Measurements from ENCODE around the gene ADH1B.
"Not testable (repeated sequence)": the region's sequence is repeated elsewhere in the genome, so short reads cannot be mapped to it uniquely, and the experiment has no call there.

The ADH1B gene

DNA sequence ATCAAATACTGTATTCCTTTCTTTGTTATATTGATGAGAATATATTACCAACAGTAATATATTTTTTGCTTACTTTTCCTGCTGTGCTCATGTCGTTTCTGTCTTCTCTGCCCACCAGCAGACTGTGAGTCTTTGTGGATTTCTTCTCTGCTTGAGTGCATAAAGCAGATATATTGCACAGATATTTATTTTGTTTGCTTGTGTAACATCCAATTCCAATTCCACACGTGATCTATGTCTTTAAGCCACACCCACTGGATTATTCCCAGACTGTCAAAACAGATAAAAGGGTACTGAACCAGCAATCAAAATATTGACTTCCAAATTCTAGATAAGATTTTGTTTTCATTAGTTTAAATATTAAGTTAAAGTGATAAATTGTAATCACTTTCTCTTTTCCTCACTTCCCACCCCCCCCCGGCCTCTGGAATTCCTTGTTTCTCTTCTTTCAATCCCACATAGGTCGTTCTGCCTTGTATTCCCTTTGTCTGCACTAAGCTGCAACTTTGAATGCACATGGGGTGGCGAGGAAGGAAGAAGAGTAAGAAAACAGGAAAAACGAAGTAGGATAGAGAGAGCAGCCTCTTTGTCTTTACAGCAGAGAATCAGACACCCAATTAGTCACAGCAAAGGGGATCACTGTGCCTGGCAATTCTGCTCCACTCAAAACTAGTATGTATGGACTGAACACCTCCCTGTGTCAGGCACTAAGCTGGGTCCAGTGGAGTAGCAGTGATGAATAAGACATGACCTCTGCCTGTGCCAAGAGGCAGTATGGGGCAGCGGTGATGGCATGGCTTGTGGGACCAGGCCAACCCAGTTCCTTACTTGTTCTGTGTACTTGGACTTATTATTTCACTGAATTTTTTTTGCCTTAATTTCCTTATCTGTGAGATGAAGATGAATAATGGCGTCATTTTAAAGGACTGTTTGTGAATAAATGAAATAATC lies at the start of gene ADH1B:
ADH1B (minus strand) TSS at position 161 of the 951 bp plus-strand sequence; CDS start at position 91, 70 bp downstream.
- no peak for DNase-seq (ENCODE audit: low read depth in 3 of 3)

DNA sequence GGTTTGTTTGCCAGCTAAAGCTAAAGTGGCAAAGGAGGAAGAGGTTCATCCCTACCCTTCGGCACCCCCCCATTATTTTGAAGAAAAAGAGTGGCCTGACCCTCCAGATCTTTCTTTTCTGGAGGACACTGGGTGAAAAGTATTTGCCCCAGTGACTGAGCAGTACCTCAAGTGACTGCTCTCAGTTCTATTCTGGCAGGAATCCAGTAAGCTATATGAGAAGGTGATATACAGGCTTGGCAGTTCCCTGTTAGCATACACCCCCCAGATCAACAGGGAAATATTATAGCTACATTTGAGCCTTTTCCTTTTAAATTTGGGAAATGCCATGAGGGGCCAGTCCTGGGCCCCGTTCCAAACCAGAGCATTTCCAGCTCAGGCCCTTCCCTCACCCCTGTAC lies 46.6 kb upstream of the ADH1B start:
- DNase-seq (ENCODE audit: low read depth in 3 of 3), result not testable (repeated sequence)

GRCh38 chr4:99366491-99366890 lies 45.3 kb upstream of the ADH1B start:
- DNase-seq (ENCODE audit: low read depth in 3 of 3), result no peak

DNA sequence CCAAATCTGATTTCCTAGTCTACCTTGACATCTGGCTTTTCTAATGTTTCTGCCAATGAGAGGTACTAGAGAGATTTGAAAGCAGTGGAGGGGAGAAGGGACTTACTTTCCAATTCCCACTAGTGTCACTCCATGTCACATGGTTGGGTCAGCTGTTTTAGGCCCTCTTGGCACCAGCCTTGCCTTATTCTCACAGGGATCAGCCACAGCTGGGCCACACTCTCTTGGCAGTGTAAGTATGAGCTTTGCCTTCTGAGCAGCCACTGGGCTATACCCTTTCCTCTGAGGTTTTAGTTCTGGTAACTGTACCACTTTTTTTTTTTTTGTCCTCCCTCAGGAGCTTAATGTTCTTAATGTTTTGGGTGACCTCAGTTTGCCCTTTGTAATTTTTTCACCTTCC lies 41.6 kb upstream of the ADH1B start:
- no peak for DNase-seq (ENCODE audit: low read depth in 3 of 3)

- DNase-seq (ENCODE audit: low read depth in 3 of 3), result no peak
Observed at GRCh38 chr4:99361899-99362275, 40.7 kb upstream of the ADH1B start.

GRCh38 chr4:99361268-99361898 lies 40.2 kb upstream of the ADH1B start:
- DNase-seq (ENCODE audit: low read depth in 3 of 3), result no peak

DNA sequence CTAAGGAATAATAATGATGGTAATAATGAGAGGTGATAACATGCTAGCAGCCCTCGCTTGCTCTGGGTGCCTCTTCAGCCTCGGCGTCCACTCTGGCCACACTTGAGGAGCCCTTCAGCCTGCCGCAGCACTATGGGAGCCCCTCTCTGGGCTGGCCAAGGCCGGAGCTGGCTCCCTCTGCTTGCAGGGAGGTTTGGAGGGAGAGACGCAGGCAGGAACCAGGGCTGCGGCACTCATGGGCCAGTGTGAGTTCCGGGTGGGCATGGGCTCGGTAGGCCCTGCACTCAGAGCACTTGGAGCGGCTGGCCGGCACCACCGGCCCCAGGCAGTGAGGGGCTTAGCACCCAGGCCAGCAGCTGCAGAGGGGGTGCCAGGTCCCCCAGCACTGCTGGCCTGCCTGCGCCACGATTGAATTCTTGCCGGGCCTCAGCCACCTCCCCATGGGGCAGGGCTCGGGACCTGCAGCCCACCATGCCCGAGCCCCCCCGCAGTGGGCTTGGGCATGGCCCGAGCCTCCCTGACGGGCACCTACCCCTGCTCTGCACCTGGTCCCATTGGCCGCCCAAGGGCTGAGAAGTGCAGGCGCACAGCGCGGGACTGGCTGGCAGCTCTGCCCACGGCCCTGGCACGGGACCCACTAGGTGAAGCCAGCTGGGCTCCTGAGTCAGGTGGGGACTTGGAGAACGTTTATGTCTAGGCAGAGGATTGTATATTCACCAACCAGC lies 38.4 kb upstream of the ADH1B start:
- no peak for DNase-seq (ENCODE audit: low read depth in 3 of 3)

GRCh38 chr4:99357948-99358347 lies 36.7 kb upstream of the ADH1B start:
- DNase-seq (ENCODE audit: low read depth in 3 of 3), result no peak

- DNase-seq (ENCODE audit: low read depth in 3 of 3), result no peak
Observed at GRCh38 chr4:99356992-99357391, 35.8 kb upstream of the ADH1B start.

DNA sequence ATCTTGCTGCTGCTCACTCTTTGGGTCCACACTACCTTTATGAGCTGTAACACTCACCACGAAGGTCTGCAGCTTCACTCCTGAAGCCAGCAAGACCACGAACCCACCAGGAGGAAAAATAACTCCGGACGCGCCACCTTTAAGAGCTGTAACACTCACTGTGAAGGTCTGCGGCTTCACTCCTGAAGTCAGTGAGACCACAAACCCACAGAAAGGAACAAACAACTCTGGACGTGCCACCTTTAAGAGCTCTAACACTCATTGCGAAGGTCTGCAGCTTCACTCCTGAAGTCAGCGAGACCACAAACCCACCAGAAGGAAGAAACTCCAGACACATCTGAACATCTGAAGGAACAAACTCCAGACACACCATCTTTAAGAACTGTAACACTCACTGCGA lies 34.9 kb upstream of the ADH1B start:
- not testable (repeated sequence) for DNase-seq (ENCODE audit: low read depth in 3 of 3)

GRCh38 chr4:99352602-99353537 lies 31.7 kb upstream of the ADH1B start, which contains the start of gene ADH1C:
TSS of gene ADH1C (minus strand) at chr4:99352746. CDS start at chr4:99352675, 71 bp downstream.
- DNase-seq (ENCODE audit: low read depth in 3 of 3), result no peak

DNA sequence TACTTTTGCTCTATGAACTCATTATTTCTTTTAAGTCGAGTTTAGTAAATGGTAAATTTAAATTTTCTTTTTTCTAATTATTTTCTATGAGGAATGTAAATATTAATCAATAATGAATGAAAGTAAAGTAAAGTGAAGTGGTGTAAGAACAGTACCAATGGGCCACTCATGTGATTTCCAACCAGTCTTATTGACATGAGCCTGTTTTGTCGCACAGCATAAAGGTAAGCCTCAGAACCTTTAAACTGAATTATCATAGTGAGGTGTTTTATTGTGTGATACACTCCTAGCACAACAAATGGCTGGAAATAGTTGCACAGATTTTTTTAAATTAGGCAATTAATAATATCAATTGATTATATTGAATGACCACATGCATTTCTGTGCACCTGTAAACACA lies 30.3 kb upstream of the ADH1B start:
- no peak for DNase-seq (ENCODE audit: low read depth in 3 of 3)

DNA sequence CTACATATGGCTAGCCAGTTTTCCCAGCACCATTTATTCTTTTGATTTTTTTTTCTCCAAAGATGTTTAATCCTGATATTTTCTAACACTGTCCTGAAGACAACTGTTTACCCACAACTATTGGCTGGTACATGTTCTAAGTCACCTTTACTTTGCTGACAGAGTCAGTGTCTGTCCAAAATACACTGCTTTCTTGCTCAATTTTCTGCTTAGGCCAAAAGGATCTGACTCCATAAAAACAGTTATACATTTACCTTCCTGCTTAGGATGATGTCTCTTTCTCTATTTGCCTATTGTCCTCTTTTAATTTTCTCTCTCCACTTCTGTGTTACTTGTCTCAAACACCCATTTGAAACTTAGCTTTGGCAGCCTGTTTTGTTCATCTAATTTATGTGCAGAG lies 28.1 kb upstream of the ADH1B start:
- DNase-seq (ENCODE audit: low read depth in 3 of 3), result no peak

GRCh38 chr4:99342624-99343023 lies 21.4 kb upstream of the ADH1B start:
- DNase-seq (ENCODE audit: low read depth in 3 of 3), result not testable (repeated sequence)

DNA sequence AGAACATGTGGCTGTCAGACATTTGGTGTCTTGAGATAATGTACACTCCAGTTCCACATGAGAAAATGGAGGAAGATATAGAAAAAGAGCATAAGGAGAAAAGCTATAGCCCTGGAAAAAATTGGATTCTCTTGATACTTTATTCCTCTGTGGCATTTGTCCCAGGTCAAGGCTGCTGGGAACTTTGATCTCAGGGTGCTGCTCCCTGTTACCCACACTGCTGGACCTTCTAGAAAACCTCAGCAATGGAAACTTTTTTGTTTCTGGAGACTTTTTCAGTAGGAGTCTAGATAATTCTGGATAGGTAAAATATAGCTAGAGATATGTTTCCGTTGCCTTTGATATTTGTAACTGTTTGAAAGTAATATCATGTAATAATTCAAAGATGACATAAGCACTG lies 20.2 kb upstream of the ADH1B start:
- DNase-seq (ENCODE audit: low read depth in 3 of 3), result no peak

- DNase-seq (ENCODE audit: low read depth in 3 of 3), result no peak
Observed at GRCh38 chr4:99339172-99339571, 18.0 kb upstream of the ADH1B start.

DNA sequence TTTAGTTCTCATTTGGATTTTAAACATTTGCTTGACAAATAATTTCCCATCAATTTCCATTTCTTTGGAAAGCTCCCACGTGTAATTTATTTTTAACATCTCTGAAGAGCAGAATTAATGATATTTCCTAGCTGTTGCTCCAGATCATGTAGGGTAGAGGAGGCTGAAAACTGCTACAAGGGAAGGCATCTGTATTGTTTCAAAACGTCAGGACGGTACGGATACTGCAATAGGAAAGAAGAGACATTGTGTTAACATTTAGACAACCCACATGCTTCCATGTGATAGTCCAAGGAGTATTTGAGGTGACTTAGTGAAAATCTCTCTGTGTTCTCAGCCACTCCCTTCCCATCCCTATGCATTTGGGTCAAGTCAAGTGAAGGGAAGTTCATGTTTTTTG lies 15.4 kb upstream of the ADH1B start:
- no peak for DNase-seq (ENCODE audit: low read depth in 3 of 3)

DNA sequence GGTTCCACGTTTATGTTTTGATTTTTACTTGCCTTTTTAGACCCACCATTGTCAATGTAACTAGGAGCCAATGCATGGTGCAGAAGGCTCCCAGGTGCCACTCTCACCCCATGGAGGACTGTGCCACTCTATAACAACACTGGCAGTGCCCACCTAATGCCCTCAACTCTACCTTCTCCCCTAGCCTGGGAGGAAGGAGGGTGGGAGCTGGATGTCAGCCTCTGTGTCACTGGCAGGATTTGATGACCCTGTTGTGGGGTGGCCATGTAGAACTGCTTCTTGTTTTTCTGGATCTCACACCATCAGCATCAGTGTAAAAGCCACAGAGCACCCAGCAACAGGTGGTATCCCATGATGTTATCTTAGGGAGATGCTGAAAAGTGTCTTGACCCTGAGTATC lies 13.7 kb upstream of the ADH1B start:
- no peak for DNase-seq (ENCODE audit: low read depth in 3 of 3)

GRCh38 chr4:99330648-99331047 lies 9.4 kb upstream of the ADH1B start:
- no peak for DNase-seq (ENCODE audit: low read depth in 3 of 3)

GRCh38 chr4:99329876-99330275 lies 8.7 kb upstream of the ADH1B start:
- DNase-seq (ENCODE audit: low read depth in 3 of 3), result no peak

- no peak for DNase-seq (ENCODE audit: low read depth in 3 of 3)
Observed at GRCh38 chr4:99324979-99325378, 3.8 kb upstream of the ADH1B start.

All from stimulated activated CD4-positive, alpha-beta T cell treated with anti-CD3 and anti-CD28 coated beads, TNF-alpha, amount 100 ng/mL, for 24 hours (primary cell).